ENCODE results near the gene KCNH5.

DNA sequence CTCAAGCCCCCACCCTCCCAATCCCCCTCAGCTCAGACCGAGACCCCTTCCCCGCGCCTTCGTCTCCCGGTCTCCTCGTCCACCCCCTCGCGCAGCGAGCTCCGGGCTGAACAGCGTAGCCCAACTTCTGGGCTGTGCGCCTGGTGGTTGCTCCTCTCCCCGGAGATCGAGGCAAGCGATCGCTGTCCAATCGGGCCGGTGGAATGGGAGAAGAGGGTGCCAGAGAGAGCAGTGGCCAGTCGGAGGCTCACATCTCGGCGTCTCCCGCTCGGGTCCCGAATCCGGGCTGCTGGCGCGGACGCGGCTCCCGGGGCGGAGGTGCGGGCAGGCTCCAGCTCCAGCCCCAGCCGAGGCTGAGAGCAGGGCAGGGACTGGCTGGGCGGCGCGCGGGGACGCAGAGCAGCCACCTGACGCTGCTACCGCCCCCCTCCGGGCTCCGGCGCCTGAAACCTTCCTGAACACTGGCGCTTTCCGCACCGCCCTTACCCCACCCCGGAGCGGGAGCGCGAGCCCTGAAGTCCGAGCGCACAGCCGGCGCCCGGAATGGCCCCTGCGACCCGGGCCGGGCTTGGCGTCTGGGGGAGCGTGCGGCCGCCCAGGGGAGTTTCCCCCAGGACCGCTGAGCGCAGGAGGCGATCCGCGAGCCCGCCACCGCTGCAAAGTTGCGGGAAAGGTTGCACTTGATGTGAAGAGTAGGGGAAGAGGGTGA lies 508 bp upstream of the KCNH5 start:
- TF ChIP-seq, protein P1, sequence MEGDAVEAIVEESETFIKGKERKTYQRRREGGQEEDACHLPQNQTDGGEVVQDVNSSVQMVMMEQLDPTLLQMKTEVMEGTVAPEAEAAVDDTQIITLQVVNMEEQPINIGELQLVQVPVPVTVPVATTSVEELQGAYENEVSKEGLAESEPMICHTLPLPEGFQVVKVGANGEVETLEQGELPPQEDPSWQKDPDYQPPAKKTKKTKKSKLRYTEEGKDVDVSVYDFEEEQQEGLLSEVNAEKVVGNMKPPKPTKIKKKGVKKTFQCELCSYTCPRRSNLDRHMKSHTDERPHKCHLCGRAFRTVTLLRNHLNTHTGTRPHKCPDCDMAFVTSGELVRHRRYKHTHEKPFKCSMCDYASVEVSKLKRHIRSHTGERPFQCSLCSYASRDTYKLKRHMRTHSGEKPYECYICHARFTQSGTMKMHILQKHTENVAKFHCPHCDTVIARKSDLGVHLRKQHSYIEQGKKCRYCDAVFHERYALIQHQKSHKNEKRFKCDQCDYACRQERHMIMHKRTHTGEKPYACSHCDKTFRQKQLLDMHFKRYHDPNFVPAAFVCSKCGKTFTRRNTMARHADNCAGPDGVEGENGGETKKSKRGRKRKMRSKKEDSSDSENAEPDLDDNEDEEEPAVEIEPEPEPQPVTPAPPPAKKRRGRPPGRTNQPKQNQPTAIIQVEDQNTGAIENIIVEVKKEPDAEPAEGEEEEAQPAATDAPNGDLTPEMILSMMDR (conservative IDR thresholded peaks at IDR 0.05 in 1 of 2, IDR thresholded peaks at IDR 0.05 in 1 of 2; ENCODE audit: low read depth in 1 of 2, low read length in 2 of 2), result no peak
- TF ChIP-seq EZH2 (IDR thresholded peaks at IDR 0.05; ENCODE audit: low read length, missing control alignments), result no peak

Data from fibroblast of lung (primary cell).